Activated naive CD4-positive, alpha-beta T cell (primary cell): Measurements from ENCODE around the gene CRIP3.
"Not testable (repeated sequence)": the region's sequence is repeated elsewhere in the genome, so short reads cannot be mapped to it uniquely, and the experiment has no call there.

Experiments
- DNase-seq, 4 experiments: peaks; one replicate each; lab custom pipeline; 2025; lab: John Stamatoyannopoulos, UW

Gene CRIP3

DNA sequence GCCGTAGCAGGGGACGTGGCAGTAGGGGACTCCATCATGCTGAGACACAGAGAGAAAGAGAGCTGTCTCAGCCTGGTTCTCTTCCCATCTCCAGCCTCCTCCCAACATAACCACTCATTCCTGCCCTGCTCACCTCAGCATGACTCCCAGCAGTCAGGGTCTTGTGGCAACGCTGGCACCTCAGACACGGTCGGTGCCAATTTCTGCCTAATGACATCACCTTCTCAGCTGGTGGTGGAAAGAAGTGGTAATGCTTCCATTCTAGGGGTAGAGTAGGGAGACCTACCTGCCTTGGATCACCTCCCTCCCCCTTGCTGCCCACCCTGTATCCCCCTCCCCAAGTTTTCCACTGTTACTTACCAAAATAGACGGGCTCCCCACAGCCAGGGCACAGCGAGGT lies 2.5 kb downstream of the CRIP3 start:
- no peak for DNase-seq

DNA sequence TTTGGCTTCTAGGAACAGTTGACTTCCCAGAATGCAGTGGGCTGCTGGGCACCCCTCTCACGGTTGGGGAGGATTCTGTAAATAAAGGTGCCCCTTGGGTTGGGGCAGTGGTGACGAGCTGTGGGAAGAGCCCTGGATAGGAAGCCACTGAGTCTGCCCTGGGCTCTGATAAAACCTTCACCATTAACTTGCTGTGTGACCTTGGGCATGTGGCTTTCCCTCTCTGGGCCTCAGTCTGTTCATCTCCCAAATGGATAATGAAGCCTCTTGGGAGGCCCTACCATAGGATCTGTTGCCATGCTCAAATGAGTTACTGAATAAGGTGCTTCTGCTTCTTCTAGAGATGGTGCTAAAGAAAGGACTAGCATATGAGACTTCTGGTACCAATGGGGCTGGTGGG lies 3.7 kb downstream of the CRIP3 start:
- DNase-seq: no peak

DNA sequence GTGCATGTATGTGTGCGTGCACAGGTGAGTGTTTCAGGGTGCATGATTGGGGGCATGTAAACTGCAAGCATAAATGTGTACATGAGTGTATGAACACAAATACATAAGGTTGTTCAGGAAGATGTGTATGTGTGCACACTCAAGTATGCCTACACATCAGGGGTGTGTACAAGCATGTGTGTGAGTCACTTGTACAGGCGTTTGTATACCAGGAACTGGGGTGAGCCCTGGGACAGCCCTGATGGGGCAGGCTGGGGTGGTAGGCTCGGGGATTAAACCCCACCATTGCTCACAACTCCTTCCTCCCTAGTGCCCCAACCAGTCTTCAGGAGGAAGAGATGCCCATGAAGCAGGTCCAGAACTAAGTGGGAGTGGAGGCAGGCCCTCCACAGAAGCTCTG lies 4.3 kb downstream of the CRIP3 start:
- DNase-seq: no peak

DNA sequence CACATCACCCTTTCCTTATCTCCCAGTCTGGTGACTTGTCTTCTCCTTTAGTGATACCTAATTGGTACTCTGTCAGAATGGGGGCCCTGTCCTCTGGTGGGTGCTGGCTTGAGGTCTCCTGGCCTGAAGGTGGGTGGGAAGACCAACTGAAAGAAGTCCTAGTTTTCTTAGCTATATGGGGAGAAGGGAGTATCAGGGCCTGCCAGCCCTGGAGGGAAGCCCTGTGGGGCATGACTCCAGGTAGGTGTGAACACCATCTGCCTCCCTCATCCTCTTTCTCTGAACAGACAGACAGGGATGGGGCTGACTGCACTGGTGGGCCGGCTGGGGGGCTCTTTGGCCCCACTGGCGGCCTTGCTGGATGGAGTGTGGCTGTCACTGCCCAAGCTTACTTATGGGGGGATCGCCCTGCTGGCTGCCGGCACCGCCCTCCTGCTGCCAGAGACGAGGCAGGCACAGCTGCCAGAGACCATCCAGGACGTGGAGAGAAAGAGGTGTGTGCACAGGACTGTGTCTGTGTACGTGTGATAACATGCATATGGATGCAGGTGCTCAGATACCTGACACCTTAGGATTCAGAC lies 4.8 kb downstream of the CRIP3 start:
- no peak for DNase-seq

DNA sequence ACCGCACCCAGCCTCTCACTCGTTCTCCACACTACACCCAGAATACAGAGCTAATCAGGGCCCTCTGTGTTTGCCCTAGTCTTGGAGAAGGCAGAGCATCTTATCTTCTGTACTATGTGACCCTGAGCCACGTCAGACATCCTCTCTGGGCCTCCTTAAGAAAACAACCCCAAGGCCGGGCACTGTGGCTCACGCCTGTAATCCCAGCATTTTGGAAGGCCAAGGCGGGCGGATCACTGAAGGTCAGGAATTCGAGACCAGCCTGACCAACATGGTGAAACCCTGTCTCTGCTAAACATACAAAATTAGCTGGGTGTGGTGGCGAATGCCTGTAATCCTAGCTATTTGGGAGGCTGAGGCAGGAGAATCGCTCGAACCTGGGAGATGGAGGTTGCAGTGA lies 5.6 kb downstream of the CRIP3 start:
- DNase-seq: not testable (repeated sequence)

DNA sequence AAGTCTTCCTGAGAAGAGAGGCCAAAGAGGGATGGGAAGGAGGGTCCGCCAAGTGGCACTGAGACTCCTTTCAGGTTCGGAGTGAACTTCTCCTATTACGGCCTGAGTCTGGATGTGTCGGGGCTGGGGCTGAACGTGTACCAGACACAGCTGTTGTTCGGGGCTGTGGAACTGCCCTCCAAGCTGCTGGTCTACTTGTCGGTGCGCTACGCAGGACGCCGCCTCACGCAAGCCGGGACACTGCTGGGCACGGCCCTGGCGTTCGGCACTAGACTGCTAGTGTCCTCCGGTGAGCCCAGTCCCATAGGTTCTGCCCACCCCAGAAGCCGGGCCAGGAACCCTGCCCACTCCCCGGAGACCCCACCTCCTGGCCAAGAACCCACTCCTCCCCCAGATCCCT lies 6.5 kb downstream of the CRIP3 start:
- no peak for DNase-seq

DNA sequence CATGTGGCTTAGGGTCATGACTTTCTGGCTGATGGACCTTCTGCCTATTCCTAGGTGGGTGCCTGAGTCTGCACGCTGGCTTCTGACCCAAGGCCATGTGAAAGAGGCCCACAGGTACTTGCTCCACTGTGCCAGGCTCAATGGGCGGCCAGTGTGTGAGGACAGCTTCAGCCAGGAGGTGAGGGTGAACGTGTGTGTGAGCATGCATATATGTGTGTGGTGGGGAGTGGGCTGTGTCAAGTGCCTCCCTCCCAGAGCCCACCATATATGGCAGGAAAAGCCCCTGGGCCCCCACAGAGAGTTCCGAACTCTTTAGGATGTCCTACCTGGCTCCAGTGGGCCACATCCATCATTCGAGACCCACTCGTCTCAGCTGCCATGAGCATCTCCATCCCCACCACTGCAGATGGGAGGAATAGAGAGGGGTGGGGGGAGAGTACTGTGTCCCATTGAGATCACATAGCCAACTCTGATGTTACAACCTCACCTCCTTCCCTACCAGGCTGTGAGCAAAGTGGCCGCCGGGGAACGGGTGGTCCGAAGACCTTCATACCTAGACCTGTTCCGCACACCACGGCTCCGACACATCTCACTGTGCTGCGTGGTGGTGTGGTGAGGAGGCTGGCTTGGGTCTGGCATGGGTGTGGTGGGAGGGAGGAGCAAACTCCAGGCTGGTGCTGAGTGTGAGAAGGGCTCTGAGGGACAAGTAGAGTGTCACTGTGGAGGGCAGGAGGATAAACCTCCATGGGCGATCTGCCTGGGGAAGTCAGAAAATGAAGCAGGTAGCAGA lies 7.3 kb downstream of the CRIP3 start:
- DNase-seq: no peak

DNA sequence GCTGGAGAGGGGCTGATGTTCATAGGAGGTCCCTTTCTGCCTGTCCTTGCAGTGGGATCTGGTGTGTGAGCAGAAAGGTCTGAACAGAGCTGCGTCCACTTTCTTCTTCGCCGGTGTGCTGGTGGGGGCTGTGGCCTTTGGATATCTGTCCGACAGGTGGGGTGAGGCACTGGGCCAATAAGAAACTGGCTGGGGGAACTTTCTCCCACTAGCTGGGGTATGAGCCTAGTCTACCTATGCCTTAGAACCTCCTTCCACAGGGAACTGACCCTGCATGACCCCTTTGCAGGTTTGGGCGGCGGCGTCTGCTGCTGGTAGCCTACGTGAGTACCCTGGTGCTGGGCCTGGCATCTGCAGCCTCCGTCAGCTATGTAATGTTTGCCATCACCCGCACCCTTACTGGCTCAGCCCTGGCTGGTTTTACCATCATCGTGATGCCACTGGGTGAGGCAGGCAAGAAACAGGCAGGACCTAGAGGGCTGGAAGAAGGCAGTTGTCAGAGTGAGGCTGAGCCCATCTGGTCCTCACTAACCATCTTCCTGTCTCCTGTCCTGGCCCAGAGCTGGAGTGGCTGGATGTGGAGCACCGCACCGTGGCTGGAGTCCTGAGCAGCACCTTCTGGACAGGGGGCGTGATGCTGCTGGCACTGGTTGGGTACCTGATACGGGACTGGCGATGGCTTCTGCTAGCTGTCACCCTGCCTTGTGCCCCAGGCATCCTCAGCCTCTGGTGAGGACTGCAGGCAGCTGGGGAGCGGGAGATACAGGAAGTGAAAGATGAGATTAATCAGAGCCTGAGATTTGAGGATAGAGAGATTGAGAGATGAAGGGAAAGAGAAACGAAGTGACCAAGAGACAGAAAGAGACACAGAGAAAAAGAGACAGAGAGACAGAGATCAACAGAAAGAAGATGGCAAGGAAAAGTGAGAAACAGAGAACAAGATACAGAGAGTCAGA lies 9.0 kb downstream of the CRIP3 start:
- DNase-seq: no peak

DNA sequence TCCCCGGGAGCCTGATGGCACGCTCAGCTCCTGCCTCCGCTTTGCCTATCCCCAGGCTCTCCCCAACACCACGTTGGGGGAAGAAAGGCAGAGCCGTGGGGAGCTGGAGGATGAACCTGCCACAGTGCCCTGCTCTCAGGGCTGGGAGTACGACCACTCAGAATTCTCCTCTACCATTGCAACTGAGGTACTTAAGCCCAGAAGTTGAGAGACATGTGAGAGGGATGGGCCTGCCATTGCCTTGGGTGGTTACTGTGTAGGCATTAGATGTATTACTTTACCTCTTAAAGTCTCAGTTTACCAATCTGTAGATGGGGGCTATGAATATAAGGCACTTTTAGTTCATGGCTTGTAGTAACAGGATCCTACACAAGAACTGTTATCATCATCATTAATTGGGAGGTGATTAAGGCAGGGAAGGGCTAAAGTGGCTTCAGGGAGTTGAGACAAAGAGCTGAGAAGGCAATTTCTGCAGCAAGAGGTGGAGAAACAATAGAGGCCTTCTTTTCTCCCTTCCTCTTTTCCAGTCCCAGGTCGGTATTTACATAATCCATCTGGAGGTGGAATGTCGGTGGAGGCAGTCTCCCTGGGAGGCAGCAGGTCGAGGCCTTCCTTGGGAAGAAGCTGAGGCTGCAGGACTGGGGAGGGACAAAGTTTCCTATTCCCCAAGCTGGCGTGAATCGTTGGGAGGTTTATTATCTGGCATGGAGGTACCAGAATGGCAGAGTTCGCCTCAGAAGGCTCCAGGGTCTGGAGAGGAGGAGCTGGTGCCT lies 9.9 kb downstream of the CRIP3 start:
- no peak for DNase-seq

DNA sequence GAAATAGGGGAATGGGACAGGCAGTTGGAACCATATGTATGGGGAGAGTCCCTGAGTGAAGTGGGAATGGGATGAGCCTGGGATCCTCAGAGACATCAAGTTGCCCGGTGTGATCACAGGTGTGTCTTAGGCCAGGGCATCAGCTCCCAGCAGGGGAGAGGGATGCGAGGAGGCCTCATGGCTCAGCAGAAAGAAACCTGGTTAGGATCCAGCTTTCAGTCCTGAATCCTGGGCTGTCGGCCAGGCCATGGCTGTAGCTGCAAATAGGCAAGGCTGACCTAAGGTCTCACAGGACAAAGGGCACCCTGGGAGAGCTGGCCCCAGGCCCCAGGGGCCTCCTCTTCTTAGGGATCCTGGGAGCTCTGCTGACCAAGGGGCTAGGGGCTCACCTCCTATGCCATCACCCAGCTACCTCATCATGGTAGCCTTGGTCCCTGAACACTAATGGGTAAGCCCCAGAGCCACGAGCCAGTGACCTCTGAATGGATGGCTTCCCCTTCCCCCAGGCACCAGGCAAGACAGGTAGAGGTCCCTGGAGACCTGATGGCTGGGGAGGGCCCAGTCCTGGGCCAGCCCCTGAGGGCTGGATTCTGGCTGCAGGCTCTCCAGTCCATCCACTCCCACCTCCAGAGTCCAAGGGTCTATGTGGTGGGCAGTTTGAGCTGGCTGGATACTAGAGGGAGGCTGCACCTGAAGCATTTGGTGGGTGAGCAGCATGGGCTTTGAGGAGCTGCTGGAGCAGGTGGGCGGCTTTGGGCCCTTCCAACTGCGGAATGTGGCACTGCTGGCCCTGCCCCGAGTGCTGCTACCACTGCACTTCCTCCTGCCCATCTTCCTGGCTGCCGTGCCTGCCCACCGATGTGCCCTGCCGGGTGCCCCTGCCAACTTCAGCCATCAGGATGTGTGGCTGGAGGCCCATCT lies 10.7 kb downstream of the CRIP3 start, which contains the start of gene SLC22A7:
Gene SLC22A7, plus strand, starts transcription at position 617 of the 921 bp plus-strand sequence. Its CDS starts 99 bp downstream, at position 716.
- no peak for DNase-seq

DNA sequence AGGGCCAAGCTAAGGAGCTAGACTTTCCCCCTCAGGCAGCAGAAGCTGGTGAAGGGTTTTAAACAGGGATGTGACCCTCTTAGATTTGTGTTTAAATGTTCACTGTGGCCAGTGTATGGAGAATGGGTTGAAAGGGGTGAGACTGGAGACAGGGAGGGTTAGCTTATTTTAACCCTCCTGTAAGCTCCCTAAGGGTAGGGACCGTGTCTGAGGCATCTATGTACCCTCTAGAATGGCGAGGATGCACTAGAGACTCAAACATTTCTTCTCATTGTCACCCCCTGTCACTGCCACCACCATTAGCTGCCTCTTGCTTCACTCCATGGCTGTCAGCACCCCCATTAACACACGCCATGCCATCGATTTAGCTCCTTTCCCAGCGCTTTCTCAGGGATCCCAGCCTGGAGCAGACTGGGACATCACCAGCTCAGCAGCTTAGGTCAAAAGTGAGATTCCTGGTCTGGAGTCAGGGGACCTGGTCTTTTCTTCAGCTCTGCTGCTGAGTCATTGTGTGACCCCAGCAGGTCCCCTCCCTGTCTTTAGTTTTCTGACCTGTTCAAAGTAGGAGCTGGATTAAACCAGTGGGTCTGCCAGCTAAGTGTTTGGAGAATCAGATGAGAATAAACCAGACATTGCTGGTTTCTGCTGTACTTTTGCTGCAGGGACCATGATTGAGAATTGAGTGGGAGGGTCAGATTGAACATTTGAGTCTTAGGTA lies 11.7 kb downstream of the CRIP3 start:
- DNase-seq: no peak

DNA sequence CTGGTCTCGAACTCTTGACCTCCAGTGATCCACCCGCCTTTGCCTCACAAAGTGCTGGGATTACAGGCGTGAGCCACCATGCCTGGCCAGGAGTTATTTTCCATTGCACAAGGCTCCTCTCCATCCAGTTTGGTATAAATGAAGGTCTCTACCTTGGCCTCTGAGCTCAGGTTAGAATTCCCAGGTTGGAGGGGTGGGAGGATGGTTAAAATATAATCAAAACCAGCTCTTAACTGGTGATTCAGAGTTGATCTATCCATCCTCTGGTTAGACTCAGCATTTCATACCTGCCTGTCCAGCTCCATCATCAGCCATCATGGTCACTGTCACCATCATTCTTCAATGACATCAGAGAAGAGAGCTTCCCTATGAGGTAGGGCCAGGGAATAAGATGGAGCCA lies 13.2 kb downstream of the CRIP3 start:
- no peak for DNase-seq

DNA sequence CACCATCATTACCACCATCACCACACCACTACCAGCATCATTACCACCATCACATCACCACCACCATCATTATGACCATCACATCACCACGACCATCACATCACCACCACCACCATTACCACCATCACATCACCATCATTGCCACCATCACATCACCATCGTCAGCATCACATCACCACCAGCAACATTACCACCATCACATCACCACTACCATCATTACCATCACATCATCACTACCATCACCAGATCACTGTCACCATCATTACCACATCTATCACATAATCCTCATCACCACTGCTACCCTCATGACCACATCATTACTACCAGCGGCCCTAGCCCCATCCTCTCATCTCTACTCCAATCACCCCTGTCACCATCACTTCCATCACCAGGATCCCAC lies 14.1 kb downstream of the CRIP3 start:
- DNase-seq: no peak

DNA sequence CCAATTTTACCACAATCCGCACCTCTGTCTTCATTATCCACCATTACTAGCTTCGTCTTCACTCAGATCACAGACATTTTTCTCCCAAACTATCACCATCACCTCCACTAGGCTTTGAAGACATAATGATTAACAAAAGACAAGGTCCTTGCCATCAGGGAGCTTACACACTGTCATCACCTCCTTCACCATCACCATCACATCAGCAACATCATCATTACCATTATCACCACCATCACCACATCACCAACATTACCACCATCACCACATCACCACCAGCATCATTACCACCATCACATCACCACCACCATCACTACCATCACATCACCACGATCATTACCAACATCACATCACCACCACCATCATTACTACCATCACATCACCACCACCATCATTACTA lies 14.9 kb downstream of the CRIP3 start:
- no peak for DNase-seq

DNA sequence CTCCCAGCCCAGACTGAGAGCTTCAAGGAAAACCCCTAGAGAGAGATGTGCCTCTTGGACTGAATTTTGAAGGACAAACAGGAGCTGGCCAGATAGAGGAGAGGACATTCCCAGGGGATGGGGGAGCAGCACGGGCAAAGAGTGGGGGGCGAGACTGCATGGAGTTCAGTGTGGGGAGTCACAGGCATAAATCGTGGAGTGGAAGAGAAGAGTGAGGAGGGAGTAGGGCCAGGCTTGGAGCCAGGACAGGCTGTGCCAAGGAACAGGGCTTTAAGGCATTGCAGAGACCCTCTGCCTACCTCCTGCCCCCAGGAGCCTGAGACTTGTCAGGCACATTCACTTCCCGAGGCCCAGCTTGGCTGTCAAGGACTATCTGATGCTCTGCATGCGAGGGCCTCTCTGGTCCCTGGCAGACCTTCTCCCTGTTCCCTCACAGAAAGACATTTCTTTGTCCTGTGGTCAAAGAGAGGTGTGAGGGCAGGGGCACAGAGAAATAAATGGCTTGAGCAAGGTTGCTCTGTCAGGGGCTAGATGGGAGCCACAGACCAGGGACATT lies 15.8 kb downstream of the CRIP3 start:
- no peak for DNase-seq

DNA sequence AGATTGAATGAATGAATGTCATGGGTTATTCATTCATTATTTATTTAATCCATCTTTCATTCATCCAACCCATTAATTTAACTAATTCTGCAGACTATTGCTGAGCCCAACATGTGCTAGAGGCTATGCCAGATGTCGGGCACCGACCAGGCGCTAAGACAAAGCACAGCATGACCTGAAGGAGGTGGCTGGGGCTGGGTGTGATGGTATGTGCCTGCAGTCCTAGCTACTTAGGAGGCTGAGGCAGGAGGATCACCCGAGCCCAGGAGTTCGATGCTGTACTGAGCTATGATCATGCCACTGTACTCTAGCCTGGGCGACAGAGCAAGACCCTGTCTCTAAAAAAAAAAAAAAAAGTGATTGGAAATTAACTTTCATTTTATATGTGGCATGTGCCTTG lies 16.3 kb downstream of the CRIP3 start:
- DNase-seq: no peak

DNA sequence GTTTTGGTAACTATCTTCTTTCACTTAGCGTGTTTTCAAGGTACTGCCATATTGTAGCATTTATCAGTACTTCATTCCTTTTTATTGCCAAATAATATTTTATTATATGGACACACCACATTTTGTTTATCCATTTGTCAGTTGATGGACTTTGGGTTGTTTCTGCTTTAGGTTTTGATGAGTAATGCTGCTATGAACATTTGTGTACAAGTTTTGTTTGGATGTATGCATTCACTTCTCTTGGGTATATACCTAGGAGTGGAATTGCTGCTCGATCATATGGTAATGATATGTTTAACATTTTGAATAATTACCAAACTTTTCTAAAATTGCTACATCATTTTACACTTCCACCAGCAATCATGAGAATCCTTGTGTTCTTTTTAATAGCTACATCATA lies 16.9 kb downstream of the CRIP3 start:
- DNase-seq: no peak

DNA sequence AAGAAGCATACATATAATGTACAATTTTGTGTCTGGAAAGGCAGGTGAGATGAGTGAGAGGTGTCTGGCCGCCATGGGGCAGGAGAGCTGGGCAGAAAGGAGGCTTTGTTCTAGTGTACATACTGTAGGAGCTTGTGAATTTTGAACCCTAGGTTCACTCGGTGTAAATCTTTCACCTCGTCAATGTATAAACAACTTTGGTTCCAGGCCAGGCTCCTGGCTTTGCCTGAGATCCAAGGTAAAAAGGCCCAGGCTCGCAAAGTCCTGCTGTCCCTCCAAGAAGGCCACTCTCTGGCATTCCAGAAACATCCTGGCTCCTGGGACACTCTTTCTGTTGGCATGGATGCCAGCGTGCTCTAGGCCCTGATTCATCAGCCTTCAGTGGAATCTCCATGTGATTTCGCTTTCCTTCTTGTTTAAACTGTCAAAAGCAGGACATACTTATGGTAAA lies 17.7 kb downstream of the CRIP3 start:
- DNase-seq: no peak

DNA sequence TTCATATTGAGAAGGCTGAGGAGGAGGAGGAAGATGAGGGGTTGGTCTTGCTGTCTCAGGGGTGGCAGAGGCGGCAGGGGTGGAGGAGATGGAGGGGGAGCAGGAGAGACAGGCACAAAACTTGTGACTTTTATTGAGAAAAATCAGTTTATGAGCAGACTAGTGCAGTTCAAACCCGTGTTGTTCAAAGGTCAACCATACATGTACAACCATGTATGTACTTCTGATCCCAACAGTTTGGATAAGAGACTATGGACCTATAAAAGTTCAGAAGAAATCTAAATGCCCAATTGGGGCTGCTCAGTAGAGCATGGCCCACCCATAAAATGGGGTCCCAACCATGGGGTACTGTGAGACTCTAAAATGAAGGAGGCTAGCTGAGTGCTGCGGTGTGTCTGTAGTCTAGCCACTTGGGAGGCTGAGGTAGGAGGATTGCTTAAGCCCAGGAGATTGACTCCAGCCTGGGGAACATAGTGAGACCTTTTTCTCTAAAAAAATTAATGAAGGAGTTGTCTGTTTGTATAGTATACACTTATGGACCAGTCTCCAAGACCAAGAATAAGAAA lies 18.2 kb downstream of the CRIP3 start:
- DNase-seq: no peak
